ENCODE data around the gene POU2AF1.

- TF ChIP-seq NRF1 (IDR thresholded peaks at IDR 0.05; ENCODE audit: low read depth, low read length) (no peak), CTCF (IDR thresholded peaks at IDR 0.05; ENCODE audit: control extremely low read depth in 1 of 3, insufficient read depth in 1 of 3, low read depth in 1 of 3, low read length in 3 of 3) (no peak), POLR2A (IDR thresholded peaks at IDR 0.05; ENCODE audit: control extremely low read depth in 1 of 2, low read depth in 2 of 2, low read length in 2 of 2) (no peak), SIN3A (conservative IDR thresholded peaks at IDR 0.05 in 1 of 2, IDR thresholded peaks at IDR 0.05 in 1 of 2; ENCODE audit: low read depth in 1 of 2, low read length in 2 of 2) (no peak), POLR2AphosphoS5 (IDR thresholded peaks at IDR 0.05; ENCODE audit: low read depth, low read length) (no peak), MAFK (IDR thresholded peaks at IDR 0.05; ENCODE audit: low read depth, low read length) (no peak), SP2 (IDR thresholded peaks at IDR 0.05; ENCODE audit: low read length) (no peak), MAX (IDR thresholded peaks at IDR 0.05) (no peak)
Observed at GRCh38 chr11:111378861-111379601, at the start of gene POU2AF1.

Measured in H1 (cell line).